ENCODE measurements around the gene LHFPL2. TPM values are rescaled to one million over a fixed set of nuclear protein-coding genes. Genes with fewer than 3 reads are reported as not detected.

LHFPL2 gene
- total and polyA plus RNA-seq, 7 donors = 1.1 to 6.4 (median 3.6) TPM

DNA sequence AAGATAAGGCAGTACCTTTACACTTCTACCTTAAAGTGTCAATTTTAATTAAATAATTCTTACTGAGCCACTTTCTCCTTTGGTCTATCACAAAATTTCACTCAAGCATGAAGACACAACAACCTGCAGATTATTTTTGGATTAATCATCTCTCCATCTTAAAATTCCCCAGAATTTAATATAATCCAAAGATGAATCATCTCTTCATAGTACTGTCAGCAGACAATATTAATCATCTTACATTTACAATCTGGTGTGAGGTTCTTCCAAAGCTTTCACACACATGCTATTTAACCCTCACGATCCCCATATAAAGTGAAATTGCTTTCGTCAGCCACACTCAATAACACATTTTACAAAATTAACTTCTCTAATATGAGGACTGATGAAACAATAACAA, 43.0 kb downstream of the LHFPL2 start:
- peaks cover 5% of the 10 kb centered on the region for H3K4me1 ChIP-seq
- ATAC-seq (no peak), DNase-seq (no peak)
- H3K36me3 ChIP-seq (ENCODE audit: insufficient read depth in 1 of 2, low read depth in 1 of 2) = no peaks in the 10 kb centered on the region
- no peak overlapping the region for H3K27ac ChIP-seq
- H3K4me3 ChIP-seq = no peak overlapping the region
- intact Hi-C loops (cut with DNase I) = no loop called here
- WGBS, 3 donors = 76 to 88% (median 85%) methylated on average over 2 of the region's 2 CpGs
- TF ChIP-seq CTCF (IDR thresholded peaks at IDR 0.05) = no peak
- H3K27me3 ChIP-seq (ENCODE audit: insufficient read depth in 3 of 3, low read length in 2 of 3) = no peaks in the 10 kb centered on the region
- H3K9me3 ChIP-seq = no peaks in the 10 kb centered on the region

DNA sequence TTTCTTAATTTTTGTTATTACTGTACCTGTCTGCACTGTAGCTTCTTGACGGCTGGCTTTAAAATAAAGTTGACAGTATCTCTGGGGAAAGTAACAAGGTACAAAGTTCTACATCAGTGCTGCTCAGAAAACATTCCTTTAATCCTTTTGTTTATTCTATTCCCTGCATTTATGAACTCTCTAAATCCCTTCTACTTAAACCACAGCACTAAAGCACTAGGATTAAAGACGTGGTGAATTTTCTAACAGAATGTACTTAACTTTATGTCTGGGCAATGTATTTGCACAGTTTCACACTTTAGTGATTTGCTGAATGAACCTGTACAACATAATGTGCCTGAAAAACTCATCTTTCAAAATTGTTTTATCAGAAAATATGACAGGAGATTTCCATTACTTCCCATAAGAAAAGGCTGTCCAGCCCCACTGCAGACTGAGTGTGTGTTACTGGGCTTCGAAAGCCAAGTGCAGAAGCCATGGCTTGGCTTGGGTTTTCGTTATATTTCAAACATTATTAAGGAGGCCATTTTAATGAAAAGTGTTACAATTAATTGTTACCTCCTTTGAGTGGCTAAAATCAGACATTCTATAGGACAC, 43.8 kb downstream of the LHFPL2 start:
- ATAC-seq (no peak), DNase-seq (no peak)
- WGBS, 3 donors = 80 to 87% (median 85%) methylated on average over 4 of the region's 4 CpGs
- no peak for TF ChIP-seq CTCF (IDR thresholded peaks at IDR 0.05)
- Histone ChIP-seq H3K4me3 (no peak overlapping the region), H3K27ac (no peak overlapping the region), H3K27me3 (ENCODE audit: insufficient read depth in 3 of 3, low read length in 2 of 3) (no peaks in the 10 kb centered on the region), H3K36me3 (ENCODE audit: insufficient read depth in 1 of 2, low read depth in 1 of 2) (no peaks in the 10 kb centered on the region), H3K4me1 (peaks cover 5% of the 10 kb centered on the region), H3K9me3 (no peaks in the 10 kb centered on the region)
- intact Hi-C loops (cut with DNase I) = no loop called here

DNA sequence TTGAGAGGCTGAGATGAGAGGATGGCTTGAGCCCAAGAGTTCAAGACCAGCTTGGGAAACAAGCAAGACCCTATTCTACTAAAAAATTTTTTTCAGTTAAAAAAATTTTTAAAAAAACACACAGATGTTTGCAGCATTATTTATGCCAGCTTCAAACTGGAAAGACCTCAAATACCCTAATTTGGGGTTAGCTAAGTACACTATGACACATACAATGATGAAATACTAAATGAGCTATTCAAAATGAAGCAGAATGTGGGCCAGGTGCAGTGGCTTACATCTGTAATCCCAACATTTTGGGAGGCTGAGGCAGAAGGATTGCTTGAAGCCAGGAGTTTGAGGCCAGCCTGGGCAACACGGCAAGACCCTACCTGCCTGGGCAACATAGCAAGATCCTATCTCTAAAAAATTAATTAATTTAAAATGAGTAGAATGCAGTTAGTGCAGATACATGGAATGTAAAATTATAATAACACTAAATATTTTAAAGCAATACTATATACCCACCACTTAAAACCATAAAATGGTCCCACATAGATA, 44.9 kb downstream of the LHFPL2 start:
- peaks cover 5% of the 10 kb centered on the region for H3K4me1 ChIP-seq
- 84 to 93% (median 92%) methylated on average over 1 of the region's 1 CpG for WGBS, 3 donors

DNA sequence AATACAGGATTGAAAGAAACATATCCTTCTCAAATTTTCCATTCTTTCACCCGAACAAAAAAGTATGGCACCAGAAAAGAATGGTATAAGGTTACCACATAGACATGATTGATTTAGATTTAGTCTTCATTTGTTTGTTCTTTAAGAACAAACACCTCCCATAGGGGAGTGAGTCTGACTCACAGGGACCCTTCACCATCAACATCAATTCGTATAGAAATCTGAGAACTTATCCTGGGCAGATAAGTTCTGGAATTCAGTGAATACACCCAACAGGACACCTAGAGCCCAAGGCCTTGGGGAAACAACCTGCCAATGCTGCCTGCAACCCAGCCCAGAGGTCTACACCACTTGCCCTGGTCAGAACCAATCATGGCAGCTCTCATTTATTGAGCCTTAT, 46.2 kb downstream of the LHFPL2 start:
- WGBS, 3 donors = 71 to 88% (median 74%) methylated on average over 2 of the region's 2 CpGs
- Histone ChIP-seq H3K9me3 (no peaks in the 10 kb centered on the region), H3K27me3 (ENCODE audit: insufficient read depth in 3 of 3, low read length in 2 of 3) (no peaks in the 10 kb centered on the region), H3K4me1 (peaks cover 5% of the 10 kb centered on the region), H3K36me3 (ENCODE audit: insufficient read depth in 1 of 2, low read depth in 1 of 2) (no peaks in the 10 kb centered on the region), H3K4me3 (no peak overlapping the region), H3K27ac (no peak overlapping the region)
- intact Hi-C loops (cut with DNase I) = no loop called here
- no peak for TF ChIP-seq CTCF (IDR thresholded peaks at IDR 0.05)
- ATAC-seq = no peak
- DNase-seq = no peak

More for the DNA sequence above, 44.9 kb downstream of the LHFPL2 start:
- no peak for ATAC-seq
- H3K4me3 ChIP-seq = no peak overlapping the region
- DNase-seq = no peak
- H3K9me3 ChIP-seq = no peaks in the 10 kb centered on the region
- TF ChIP-seq CTCF (IDR thresholded peaks at IDR 0.05) = no peak
- intact Hi-C loops (cut with DNase I) = no loop called here
- H3K27ac ChIP-seq = no peak overlapping the region
- no peaks in the 10 kb centered on the region for H3K27me3 ChIP-seq (ENCODE audit: insufficient read depth in 3 of 3, low read length in 2 of 3)
- no peaks in the 10 kb centered on the region for H3K36me3 ChIP-seq (ENCODE audit: insufficient read depth in 1 of 2, low read depth in 1 of 2)
